HG03439 (cell line): ENCODE data around the gene KCNAB1.
"Not testable (repeated sequence)": the region's sequence is repeated elsewhere in the genome, so short reads cannot be mapped to it uniquely, and the experiment has no call there.

Experiments used
- ATAC-seq: cut with Tn5 transposase; IDR thresholded peaks from one replicate; pipeline ENCODE4 v1.9.1; 2021; ENCODE audit warnings: mild to moderate bottlenecking, moderate library complexity; ENCODE audit not compliant: unreplicated experiment

The KCNAB1 gene

GRCh38 chr3:156174229-156174847 lies 54.0 kb downstream of the KCNAB1 start:
- no peak for ATAC-seq

- ATAC-seq, result no peak
Observed at GRCh38 chr3:156175570-156175969, 55.2 kb downstream of the KCNAB1 start.

GRCh38 chr3:156176048-156176447 lies 55.7 kb downstream of the KCNAB1 start:
- ATAC-seq, result no peak

- ATAC-seq, result no peak
Observed at GRCh38 chr3:156176629-156177210, 56.3 kb downstream of the KCNAB1 start.

DNA sequence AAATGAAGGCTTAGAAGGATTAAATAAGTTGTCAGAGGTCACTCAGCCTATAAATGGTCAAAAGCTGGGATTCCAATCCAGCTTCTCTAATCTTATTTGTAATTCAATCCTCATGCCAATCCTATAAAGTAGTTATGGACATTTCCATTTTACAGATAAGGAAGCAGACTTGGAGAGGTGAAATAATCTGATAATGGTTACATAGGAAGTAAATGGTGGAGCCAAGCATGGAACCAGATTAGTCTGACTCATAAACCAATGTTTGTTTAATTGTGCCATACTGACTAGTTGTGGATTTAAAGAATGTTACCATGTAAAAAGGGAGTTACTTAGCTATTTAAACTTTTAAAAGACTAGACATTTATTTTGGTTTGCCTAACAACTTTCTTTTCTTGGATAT lies 59.7 kb downstream of the KCNAB1 start:
- ATAC-seq, result no peak

GRCh38 chr3:156181509-156181908 lies 61.1 kb downstream of the KCNAB1 start:
- ATAC-seq, result no peak

GRCh38 chr3:156183396-156183795 lies 63.0 kb downstream of the KCNAB1 start:
- ATAC-seq, result no peak

DNA sequence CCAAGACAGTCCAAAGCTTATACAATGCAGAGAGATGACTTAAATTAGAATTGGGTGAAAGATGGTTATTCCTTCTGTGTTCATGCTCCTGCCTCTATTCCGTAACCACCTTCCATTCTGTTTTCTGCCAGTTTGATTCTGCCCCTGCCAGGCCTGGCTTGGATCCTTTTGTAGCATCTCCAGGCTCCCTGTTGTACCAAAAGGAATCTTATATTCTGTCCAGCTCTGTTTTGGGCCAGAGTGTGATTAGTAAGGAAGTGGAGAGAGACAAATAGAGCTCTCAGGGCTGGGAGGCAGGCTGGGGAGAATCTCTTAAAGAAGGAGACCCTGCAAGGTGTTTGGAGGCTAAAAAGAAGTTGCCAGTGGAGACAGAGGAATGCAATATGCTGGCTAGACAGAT lies 63.8 kb downstream of the KCNAB1 start:
- ATAC-seq, result no peak

GRCh38 chr3:156187146-156187769 lies 66.9 kb downstream of the KCNAB1 start:
- no peak for ATAC-seq

- no peak for ATAC-seq
Observed at GRCh38 chr3:156188757-156189156, 68.4 kb downstream of the KCNAB1 start.

- ATAC-seq, result no peak
Observed at GRCh38 chr3:156189927-156190326, 69.5 kb downstream of the KCNAB1 start.

- ATAC-seq, result not testable (repeated sequence)
Observed at GRCh38 chr3:156194945-156195344, 74.6 kb downstream of the KCNAB1 start.

DNA sequence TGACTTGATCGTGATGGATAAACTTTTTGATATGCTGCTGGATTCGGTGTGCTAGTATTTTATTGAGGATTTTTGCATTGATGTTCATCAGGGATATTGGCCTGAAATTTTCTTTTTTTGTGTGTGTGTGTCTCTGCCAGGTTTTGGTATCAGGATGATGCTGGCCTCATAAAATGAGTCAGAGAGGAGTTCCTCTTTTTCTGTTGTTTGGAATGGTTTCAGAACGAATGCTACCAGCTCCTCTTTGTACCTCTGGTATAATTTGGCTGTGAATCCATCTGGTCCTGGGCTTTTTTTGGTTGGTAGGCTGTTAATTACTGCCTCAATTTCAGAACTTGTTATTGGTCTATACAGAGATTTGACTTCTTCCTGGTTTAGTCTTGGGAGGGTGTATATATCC lies 76.8 kb downstream of the KCNAB1 start:
- not testable (repeated sequence) for ATAC-seq

DNA sequence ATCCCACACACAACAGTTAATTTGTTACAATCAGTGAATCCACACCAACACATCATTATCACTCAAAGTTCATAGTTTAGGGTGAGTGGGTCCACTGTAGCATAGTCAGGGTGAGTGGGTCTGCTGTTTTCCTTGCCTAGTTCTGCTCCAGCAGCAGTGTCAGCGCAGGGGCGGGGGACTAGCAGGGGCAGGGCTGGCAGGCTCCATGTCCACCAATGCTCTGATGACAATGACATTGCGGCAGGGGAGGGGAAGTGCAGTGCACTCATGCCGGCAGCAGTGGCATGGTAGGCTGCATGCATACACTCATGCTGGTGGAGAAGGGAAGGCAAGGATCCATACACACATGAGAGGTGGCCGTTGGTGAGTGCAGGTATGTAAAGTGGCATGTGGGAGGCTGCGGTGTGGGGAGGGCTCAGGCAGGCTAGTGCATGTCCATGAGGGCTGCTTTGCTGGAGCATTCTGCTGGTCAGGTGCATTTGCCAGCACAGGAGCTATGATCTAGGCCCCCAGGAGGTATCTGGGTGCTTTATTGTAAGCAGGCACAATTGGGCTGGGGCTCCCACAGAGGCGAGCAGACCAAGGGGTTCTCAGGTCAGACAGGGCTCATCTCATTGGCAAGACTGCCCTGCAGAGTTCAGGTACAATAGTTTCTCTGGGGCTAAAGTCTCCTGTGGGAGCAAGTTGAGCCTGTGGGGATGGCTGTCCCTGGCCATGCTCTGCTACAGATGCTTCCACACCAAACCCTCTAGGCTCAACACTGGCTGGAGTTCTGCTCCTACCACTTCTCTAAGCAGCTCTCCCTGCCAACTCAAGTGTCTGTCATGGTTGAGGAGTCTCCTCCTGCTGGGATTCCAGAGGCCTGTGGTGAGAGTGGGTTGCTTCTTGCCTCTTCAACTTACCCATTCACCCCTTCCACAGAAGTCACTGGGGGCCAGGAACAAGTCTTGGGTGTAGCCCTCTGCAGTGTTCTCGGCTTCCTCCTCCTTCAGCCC lies 81.3 kb downstream of the KCNAB1 start:
- no peak for ATAC-seq

DNA sequence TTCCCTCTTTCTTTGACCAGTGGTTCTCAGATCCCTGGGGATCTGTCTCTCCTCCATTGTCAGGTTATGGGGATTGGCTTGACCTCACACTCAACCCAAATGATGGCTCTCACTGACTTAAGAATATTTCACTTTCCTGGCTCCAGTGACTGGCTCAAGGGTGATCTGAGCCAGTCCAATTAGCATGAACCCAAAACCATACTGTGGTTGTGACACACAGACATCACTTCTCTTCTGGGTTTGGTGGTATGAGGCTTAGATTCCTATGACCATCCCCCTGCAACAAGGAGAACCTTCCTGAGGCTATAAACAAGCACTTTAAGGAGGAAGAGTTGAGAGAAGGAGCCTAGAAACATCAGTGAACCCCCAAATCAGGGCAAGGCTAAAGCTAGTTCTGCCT lies 85.8 kb downstream of the KCNAB1 start:
- no peak for ATAC-seq

- no peak for ATAC-seq
Observed at GRCh38 chr3:156207802-156208685, 87.7 kb downstream of the KCNAB1 start.

- no peak for ATAC-seq
Observed at GRCh38 chr3:156209631-156210335, 89.4 kb downstream of the KCNAB1 start.

GRCh38 chr3:156211583-156211982 lies 91.2 kb downstream of the KCNAB1 start:
- no peak for ATAC-seq

- no peak for ATAC-seq
Observed at GRCh38 chr3:156214676-156215075, 94.3 kb downstream of the KCNAB1 start.

GRCh38 chr3:156215751-156216150 lies 95.4 kb downstream of the KCNAB1 start:
- no peak for ATAC-seq
